ENCODE data around the gene DIS3. TPM values are rescaled to one million over a fixed set of nuclear protein-coding genes. Genes with fewer than 3 reads are reported as not detected.

Gene DIS3
- total RNA-seq, 1 donor from 2014 or later: 27.6 TPM

- Histone ChIP-seq H3K36me3 (ENCODE audit: control insufficient read depth, insufficient read depth, low read length) (peaks cover 14% of the 10 kb centered on the region), H3K27me3 (ENCODE audit: control insufficient read depth, insufficient read depth, low read length) (no peaks in the 10 kb centered on the region), H3K4me3 (ENCODE audit: low read depth, low read length) (no peak overlapping the region)
- TF ChIP-seq CTCF (IDR thresholded peaks at IDR 0.05; ENCODE audit: insufficient read depth, low read length, severe bottlenecking): no peak
- no peak for FAIRE-seq
- DNase-seq (ENCODE audit: low read depth): no peak
Observed at GRCh38 chr13:72757792-72758535, 23.7 kb downstream of the DIS3 start.

GRCh38 chr13:72754111-72754510, 27.6 kb downstream of the DIS3 start:
- no peaks in the 10 kb centered on the region for H3K36me3 ChIP-seq (ENCODE audit: control insufficient read depth, insufficient read depth, low read length)
- FAIRE-seq (no peak), DNase-seq (ENCODE audit: low read depth) (peak; percentile 29)
- no peak for TF ChIP-seq CTCF (IDR thresholded peaks at IDR 0.05; ENCODE audit: insufficient read depth, low read length, severe bottlenecking)
- H3K27me3 ChIP-seq (ENCODE audit: control insufficient read depth, insufficient read depth, low read length): no peaks in the 10 kb centered on the region
- no peak overlapping the region for H3K4me3 ChIP-seq (ENCODE audit: low read depth, low read length)

GRCh38 chr13:72751220-72751619, 30.5 kb downstream of the DIS3 start:
- peaks cover 3% of the 10 kb centered on the region for H3K36me3 ChIP-seq (ENCODE audit: control insufficient read depth, insufficient read depth, low read length)

GRCh38 chr13:72745260-72745659, 36.4 kb downstream of the DIS3 start:
- DNase-seq (ENCODE audit: low read depth) (no peak), FAIRE-seq (no peak)
- Histone ChIP-seq H3K27me3 (ENCODE audit: control insufficient read depth, insufficient read depth, low read length) (no peaks in the 10 kb centered on the region), H3K36me3 (ENCODE audit: control insufficient read depth, insufficient read depth, low read length) (peaks cover 6% of the 10 kb centered on the region), H3K4me3 (ENCODE audit: low read depth, low read length) (no peak overlapping the region)
- TF ChIP-seq CTCF (IDR thresholded peaks at IDR 0.05; ENCODE audit: insufficient read depth, low read length, severe bottlenecking): no peak

More at GRCh38 chr13:72751220-72751619, 30.5 kb downstream of the DIS3 start:
- DNase-seq (ENCODE audit: low read depth) (no peak), FAIRE-seq (no peak)
- Histone ChIP-seq H3K4me3 (ENCODE audit: low read depth, low read length) (no peak overlapping the region), H3K27me3 (ENCODE audit: control insufficient read depth, insufficient read depth, low read length) (no peaks in the 10 kb centered on the region)
- TF ChIP-seq CTCF (IDR thresholded peaks at IDR 0.05; ENCODE audit: insufficient read depth, low read length, severe bottlenecking): no peak

GRCh38 chr13:72740015-72740414, 41.7 kb downstream of the DIS3 start:
- TF ChIP-seq CTCF (IDR thresholded peaks at IDR 0.05; ENCODE audit: insufficient read depth, low read length, severe bottlenecking): no peak
- Histone ChIP-seq H3K4me3 (ENCODE audit: low read depth, low read length) (no peak overlapping the region), H3K27me3 (ENCODE audit: control insufficient read depth, insufficient read depth, low read length) (no peaks in the 10 kb centered on the region), H3K36me3 (ENCODE audit: control insufficient read depth, insufficient read depth, low read length) (peaks cover under 1% of the 10 kb centered on the region)
- DNase-seq (ENCODE audit: low read depth) (no peak), FAIRE-seq (no peak)

- Histone ChIP-seq H3K4me3 (ENCODE audit: low read depth, low read length) (no peak overlapping the region), H3K27me3 (ENCODE audit: control insufficient read depth, insufficient read depth, low read length) (no peaks in the 10 kb centered on the region), H3K36me3 (ENCODE audit: control insufficient read depth, insufficient read depth, low read length) (no peaks in the 10 kb centered on the region)
- no peak for TF ChIP-seq CTCF (IDR thresholded peaks at IDR 0.05; ENCODE audit: insufficient read depth, low read length, severe bottlenecking)
- DNase-seq (ENCODE audit: low read depth) (no peak), FAIRE-seq (no peak)
Observed at GRCh38 chr13:72737033-72737432, 44.7 kb downstream of the DIS3 start.
